A549 (cell line): ENCODE measurements around the gene ZNF557. TPM values are rescaled to one million over a fixed set of nuclear protein-coding genes. Genes with fewer than 3 reads are reported as not detected.
A peak's percentile ranks its signal among the peaks of the same experiment; 100 is the strongest.

Experiments used
- ATAC-seq, 2 experiments: fragments of 200-7000 bp in 1 of 2; fragments of >200 bp in 1 of 2; cut with Nextera tagmentation in 1 of 2; cut with Tn5 transposase in 1 of 2; 3 replicates each; pipeline versions ENCODE4 v1.8.0 to v1.9.1; 2018 to 2020; ENCODE audit warnings: mild to moderate bottlenecking in 1 of 2, moderate library complexity in 1 of 2
- CTCF ChIA-PET: fragments of 300-600 bp; sonication (Branson Sonifier 250); formaldehyde crosslinking; extraction: SDS; loops from one replicate; lab custom pipeline; 2021; ENCODE audit warnings: antibody characterized with exemption, inconsistent platforms; lab: Yijun Ruan, JAX
- POLR2A ChIA-PET: fragments of 350-600 bp; formaldehyde crosslinking; extraction: SDS; loops from one replicate; lab custom pipeline; 2021; ENCODE audit warnings: antibody characterized with exemption, inconsistent platforms; lab: Yijun Ruan, JAX
- DNase-seq, 2 experiments: peaks; one replicate each; pipeline versions ENCODE4 v3.0.0 to v3.0.0-alpha.2; 2011 to 2016; ENCODE audit warnings: low read depth in 1 of 2, low spot score in 1 of 2
- FAIRE-seq: peaks from 2 replicates; lab custom pipeline; 2011; peaks lifted over from hg19 to GRCh38; lab: Jason Lieb, UNC
- H3K27ac ChIP-seq, 2 experiments: fragments of >200 bp; sonication (Bioruptor Twin); formaldehyde crosslinking; 3 replicates each; pipeline ENCODE4 v1.5.1; 2016 to 2017
- H3K4me1 ChIP-seq: fragments of >200 bp; sonication (Bioruptor Twin); formaldehyde crosslinking; 3 replicates; pipeline ENCODE4 v1.6.1; 2016
- H3K4me2 ChIP-seq: fragments of >200 bp; sonication (Bioruptor Twin); formaldehyde crosslinking; 3 replicates; pipeline ENCODE4 v1.6.1; 2016
- H3K4me3 ChIP-seq: fragments of >200 bp; sonication (Bioruptor Twin); formaldehyde crosslinking; 3 replicates; pipeline ENCODE4 v1.5.1; 2016
- H3K9me3 ChIP-seq: fragments of >200 bp; sonication (Bioruptor Twin); formaldehyde crosslinking; 3 replicates; pipeline ENCODE4 v1.6.1; 2016
- ATOH8 ChIP-seq: fragments of 250-450 bp; sonication (Bioruptor Pico); IDR thresholded peaks from 2 replicates; pipeline ENCODE4 v1.5.0; 2020; ENCODE audit warnings: low read depth, mild to moderate bottlenecking, moderate library complexity
- BCL3 ChIP-seq: fragments of >200 bp; sonication (Bioruptor Twin); formaldehyde crosslinking; IDR thresholded peaks from 3 replicates; pipeline ENCODE4 v1.6.1; 2016
- CBX8 ChIP-seq: fragments of 200-600 bp; sonication (generic); IDR thresholded peaks from 2 replicates; pipeline ENCODE4 v1.6.1; 2016
- CHD4 ChIP-seq: fragments of 200-600 bp; sonication (generic); IDR thresholded peaks from 2 replicates; pipeline ENCODE4 v1.6.1; 2016; ENCODE audit warnings: antibody characterized with exemption, mild to moderate bottlenecking, borderline replicate concordance
- EP300 ChIP-seq, 2 experiments: fragments of >200 bp; sonication (Bioruptor Twin); formaldehyde crosslinking; IDR thresholded peaks; 2 replicates in 1 of 2; 3 replicates in 1 of 2; pipeline ENCODE4 v1.6.1; 2016 to 2017
- FOSB ChIP-seq: fragments of 250-450 bp; sonication (Bioruptor Pico); IDR thresholded peaks from 2 replicates; pipeline ENCODE4 v1.5.0; 2020; ENCODE audit warnings: mild to moderate bottlenecking, moderate library complexity
- FOSL2 ChIP-seq, 2 experiments: fragments of 450-650 bp in 1 of 2; fragments of >200 bp in 1 of 2; sonication (Bioruptor Twin) in 1 of 2; formaldehyde crosslinking; IDR thresholded peaks; 2 replicates each; pipeline versions ENCODE4 v1.5.0 to v1.6.1; 2016 to 2020; ENCODE audit warnings: mild to moderate bottlenecking in 1 of 2, moderate library complexity in 1 of 2
- HDAC2 ChIP-seq: fragments of 200-600 bp; sonication (generic); IDR thresholded peaks from 2 replicates; pipeline ENCODE4 v1.6.1; 2016
- HEYL ChIP-seq: fragments of 250-450 bp; sonication (Bioruptor Pico); IDR thresholded peaks from 2 replicates; pipeline ENCODE4 v1.8.0; 2021; ENCODE audit warnings: mild to moderate bottlenecking, moderate library complexity
- HMGXB4 ChIP-seq: fragments of 250-450 bp; sonication (Bioruptor Pico); IDR thresholded peaks from 2 replicates; pipeline ENCODE4 v1.5.0; 2021; ENCODE audit warnings: mild to moderate bottlenecking, moderate library complexity, borderline replicate concordance
- HOXB13 ChIP-seq: fragments of 250-450 bp; sonication (Bioruptor Pico); IDR thresholded peaks from 2 replicates; pipeline ENCODE4 v1.5.0; 2020; ENCODE audit warnings: low read depth, mild to moderate bottlenecking, moderate library complexity
- JUN ChIP-seq, 2 experiments: fragments of >200 bp; sonication (Bioruptor Twin); formaldehyde crosslinking; IDR thresholded peaks; 2 replicates in 1 of 2; 3 replicates in 1 of 2; pipeline ENCODE4 v1.6.1; 2016 to 2017
- KDM5A ChIP-seq: fragments of 200-600 bp; sonication (generic); IDR thresholded peaks from 2 replicates; pipeline ENCODE4 v1.6.1; 2016; ENCODE audit warnings: antibody characterized with exemption, mild to moderate bottlenecking
- MAZ ChIP-seq: fragments of 150-350 bp; IDR thresholded peaks from 2 replicates; pipeline ENCODE4 v1.6.1; 2014; ENCODE audit warnings: antibody characterized with exemption, low read depth, low read length, borderline replicate concordance
- PBX3 ChIP-seq: IDR thresholded peaks from 2 replicates; pipeline ENCODE4 v1.6.1; 2012
- RAD21 ChIP-seq, 2 experiments: fragments of >200 bp in 1 of 2; sonication (Bioruptor Twin) in 1 of 2; formaldehyde crosslinking in 1 of 2; IDR thresholded peaks in 1 of 2; conservative IDR thresholded peaks in 1 of 2; 2 replicates in 1 of 2; 3 replicates in 1 of 2; pipeline ENCODE4 v1.6.1; 2012 to 2018; ENCODE audit warnings: inconsistent platforms in 1 of 2
- RFX5 ChIP-seq: fragments of 450-650 bp; IDR thresholded peaks from 2 replicates; pipeline ENCODE4 v1.7.1; 2014; ENCODE audit warnings: antibody characterized with exemption, mild to moderate bottlenecking, moderate library complexity
- SREBF2 ChIP-seq: fragments of 450-650 bp; IDR thresholded peaks from 2 replicates; pipeline ENCODE4 v1.6.1; 2014; ENCODE audit warnings: mild to moderate bottlenecking, moderate library complexity
- TP53 ChIP-seq: fragments of 250-450 bp; sonication (Bioruptor Pico); IDR thresholded peaks from 2 replicates; pipeline ENCODE4 v1.5.0; 2021; ENCODE audit warnings: mild to moderate bottlenecking, moderate library complexity
- ZNF302 ChIP-seq: fragments of 250-450 bp; sonication (Bioruptor Pico); IDR thresholded peaks from 2 replicates; pipeline ENCODE4 v1.9.0; 2021; ENCODE audit warnings: inconsistent platforms, mild to moderate bottlenecking, moderate library complexity
- WGBS: methylation state at CpG from one replicate; pipeline ENCODE4 v1.1.6; 2017; ENCODE audit errors: missing lambda C conversion rate; 5-methylcytosine and 5-hydroxymethylcytosine counted together
- polyA plus RNA-seq, 4 experiments: library from polyadenylated mRNA; depleted of rRNA in 3 of 4; stranded (reverse); fragments of >200 nt; fragmentation: RNase III in 1 of 4; extraction: RNeasy Plus Mini Kit Qiagen cat#74134 plus additional on column Dnase treatment in 1 of 4; gene quantifications; 2 replicates in 3 of 4; 3 replicates in 1 of 4; pipeline ENCODE4 v1.2.3, GENCODE V29; 2011 to 2017

The ZNF557 gene
- polyA plus RNA-seq, 2 of the 4 experiments (the other 2 are of a cell fraction), result 2.3 to 4.2 TPM

GRCh38 chr19:7099597-7099921, 30.1 kb downstream of the ZNF557 start:
- H3K27ac ChIP-seq, result peak overlapping the region; percentile 78 to 96

GRCh38 chr19:7101498-7102253, 32.2 kb downstream of the ZNF557 start:
- H3K4me3 ChIP-seq, result no peak overlapping the region
- peaks cover 9% of the 10 kb centered on the region for H3K9me3 ChIP-seq
- no peak overlapping the region for H3K4me2 ChIP-seq
- ChIA-PET CTCF (interaction anchor here (0.6 to 4.8 kb wide), 29 partner anchors 9 to 723 kb away, joined by 3 to 49 read pairs (median 3); partner anchors contain the start of genes ARHGEF18 and TRAPPC5), POLR2A (interaction anchor here (0.7 kb wide), 1 partner anchor 31 kb away, joined by 3 read pairs; no protein-coding TSS in a partner anchor)
- 55% methylated on average over 19 of the region's 19 CpGs for WGBS
- H3K27ac ChIP-seq, result no peak overlapping the region
- DNase-seq (no peak), ATAC-seq (no peak), FAIRE-seq (no peak)
- 0 out of 3 replicates have a peak, but pooled peaks cover 3% of the 10 kb centered on the region for H3K4me1 ChIP-seq
- TF ChIP-seq ZNF302 (no peak), PBX3 (no peak), HMGXB4 (no peak), HEYL (CRISPR knock-in tag) (no peak), HDAC2 (no peak), CHD4 (no peak), ATOH8 (CRISPR knock-in tag) (no peak), FOSL2 (IDR thresholded peaks at IDR 0.05) (no peak), FOSL2 (CRISPR knock-in tag; IDR thresholded peaks at IDR 0.05) (no peak), TP53 (CRISPR knock-in tag) (no peak), FOSB (no peak)

More at GRCh38 chr19:7099597-7099921, 30.1 kb downstream of the ZNF557 start:
- DNase-seq, result no peak
- peak overlapping the region; percentile 50 for H3K4me3 ChIP-seq
- ATAC-seq, result no peak
- no peak for TF ChIP-seq RFX5
- no peak for TF ChIP-seq JUN (IDR thresholded peaks at IDR 0.05)
- TF ChIP-seq SREBF2, result no peak
- TF ChIP-seq EP300 (IDR thresholded peaks at IDR 0.05), result no peak
- no peak for TF ChIP-seq KDM5A
- no peak for TF ChIP-seq HOXB13
- TF ChIP-seq BCL3, result no peak
- no peak for TF ChIP-seq TP53 (CRISPR knock-in tag)
- TF ChIP-seq RAD21 (conservative IDR thresholded peaks at IDR 0.05 in 1 of 2, IDR thresholded peaks at IDR 0.05 in 1 of 2), result no peak
- TF ChIP-seq ZNF302, result no peak
- no peak for TF ChIP-seq MAZ
- no peak for TF ChIP-seq CBX8
- 39% methylated on average over 5 of the region's 9 CpGs for WGBS
- 0 out of 3 replicates have a peak, but pooled peaks cover 3% of the 10 kb centered on the region for H3K4me1 ChIP-seq
- H3K4me2 ChIP-seq, result peak overlapping the region; percentile 55
- ChIA-PET CTCF (interaction anchor here (0.7 to 4.8 kb wide), 7 partner anchors 9 to 581 kb away, joined by 3 to 49 read pairs (median 3); partner anchors contain the start of gene TRAPPC5), POLR2A (interaction anchor here (0.7 to 1.4 kb wide), 9 partner anchors 13 to 1042 kb away, joined by 3 to 18 read pairs (median 3); partner anchors contain the start of genes INSR and ZNF557)
- no peak for FAIRE-seq
- H3K9me3 ChIP-seq, result peaks cover 14% of the 10 kb centered on the region
